Left ventricle myocardium superior (tissue), 1 donor: ENCODE results near the gene HIP1. TPM values are rescaled to one million over a fixed set of nuclear protein-coding genes. Genes with fewer than 3 reads are reported as not detected.
"Not testable (repeated sequence)": the region's sequence is repeated elsewhere in the genome, so short reads cannot be mapped to it uniquely, and the experiment has no call there.

Experiments
- ATAC-seq: fragments of 200-7000 bp; cut with Tn5 transposase; one replicate; pipeline ENCODE4 v1.9.1; 2020; ENCODE audit warnings: mild to moderate bottlenecking, moderate library complexity
- DNase-seq: peaks from one replicate; pipeline ENCODE4 v3.0.0-alpha.2; 2020
- intact Hi-C: fragments of 100-400 bp; cut with micrococcal nuclease; formaldehyde crosslinking; loops from one replicate; pipeline ENCODE4 v1.11.0; 2022
- total RNA-seq: library from RNA; stranded (reverse); fragmentation: NEBNext Ultra II Directional; extraction: Animal tissue kit (Norgen Biotek cat#: 25700); gene quantifications from one replicate; pipeline ENCODE4 v1.2.1, GENCODE V29; 2021
- donor health status: DM: no; HTN: yes; CAD: no; lungs with severe emphysema.

The HIP1 gene
- total RNA-seq, 1 donor from 2014 or later = 17.8 TPM

GRCh38 chr7:75652788-75653187 lies 86.0 kb downstream of the HIP1 start:
- intact Hi-C loops = no loop called here
- DNase-seq = no peak
- no peak for ATAC-seq

GRCh38 chr7:75650681-75651080 lies 88.1 kb downstream of the HIP1 start:
- intact Hi-C loops = no loop called here
- ATAC-seq (peak; percentile 93), DNase-seq (peak; percentile 80)

GRCh38 chr7:75650062-75650461 lies 88.7 kb downstream of the HIP1 start:
- ATAC-seq = peak; percentile 10
- no peak for DNase-seq
- intact Hi-C loops = no loop called here

GRCh38 chr7:75649462-75649861 lies 89.3 kb downstream of the HIP1 start:
- ATAC-seq (peak; percentile 33), DNase-seq (no peak)
- intact Hi-C loops = no loop called here

GRCh38 chr7:75647709-75648438 lies 90.9 kb downstream of the HIP1 start:
- no peak for ATAC-seq
- no peak for DNase-seq
- intact Hi-C loops = no loop called here

GRCh38 chr7:75646571-75647102 lies 92.1 kb downstream of the HIP1 start:
- intact Hi-C loops = no loop called here
- DNase-seq (no peak), ATAC-seq (no peak)

- intact Hi-C loops = no loop called here
- no peak for ATAC-seq
- no peak for DNase-seq
Observed at GRCh38 chr7:75645570-75645969, 93.2 kb downstream of the HIP1 start.

- intact Hi-C loops = no loop called here
- DNase-seq (no peak), ATAC-seq (no peak)
Observed at GRCh38 chr7:75644589-75644988, 94.2 kb downstream of the HIP1 start.

GRCh38 chr7:75642810-75643486 lies 95.8 kb downstream of the HIP1 start:
- intact Hi-C loops = no loop called here
- DNase-seq (no peak), ATAC-seq (no peak)

GRCh38 chr7:75640201-75640600 lies 98.5 kb downstream of the HIP1 start:
- no peak for DNase-seq
- intact Hi-C loops = no loop called here
- no peak for ATAC-seq

GRCh38 chr7:75639886-75640190 lies 98.9 kb downstream of the HIP1 start:
- ATAC-seq (peak; percentile 34), DNase-seq (no peak)
- intact Hi-C loops = no loop called here

GRCh38 chr7:75639071-75639885 lies 99.5 kb downstream of the HIP1 start:
- peak; percentile 69 for DNase-seq
- peak; percentile 64 for ATAC-seq
- intact Hi-C loops = no loop called here

- peak; percentile 79 for DNase-seq
- ATAC-seq = peak; percentile 81
Observed at GRCh38 chr7:75638594-75639070, 100.1 kb downstream of the HIP1 start.

GRCh38 chr7:75637854-75638593 lies 100.7 kb downstream of the HIP1 start:
- intact Hi-C loops = no loop called here
- no peak for DNase-seq
- ATAC-seq = no peak

More at GRCh38 chr7:75638594-75639070, 100.1 kb downstream of the HIP1 start:
- intact Hi-C loops = no loop called here

- ATAC-seq (no peak), DNase-seq (no peak)
- intact Hi-C loops = no loop called here
Observed at GRCh38 chr7:75635036-75635435, 103.7 kb downstream of the HIP1 start.

GRCh38 chr7:75632587-75632986 lies 106.2 kb downstream of the HIP1 start:
- intact Hi-C loops, DNase-seq, ATAC-seq: not testable (repeated sequence)

- DNase-seq = no peak
- no peak for ATAC-seq
- intact Hi-C loops = no loop called here
Observed at GRCh38 chr7:75631711-75632110, 107.0 kb downstream of the HIP1 start.

GRCh38 chr7:75630549-75630948 lies 108.2 kb downstream of the HIP1 start:
- ATAC-seq = no peak
- intact Hi-C loops = no loop called here
- no peak for DNase-seq

- DNase-seq (no peak), ATAC-seq (peak; percentile 63)
- intact Hi-C loops = no loop called here
Observed at GRCh38 chr7:75629044-75629443, 109.7 kb downstream of the HIP1 start.
